GM21786 (cell line): ENCODE results near the gene ZFTA.
"Not testable (repeated sequence)": the region's sequence is repeated elsewhere in the genome, so short reads cannot be mapped to it uniquely, and the experiment has no call there.

Experiments
- ATAC-seq: cut with Tn5 transposase; IDR thresholded peaks from one replicate; pipeline ENCODE4 v1.9.1; 2021; ENCODE audit not compliant: unreplicated experiment

ZFTA gene

GRCh38 chr11:63768237-63769041 is at the start of gene ZFTA:
Gene ZFTA, minus strand, starts transcription at chr11:63768775. Its CDS starts 153 bp downstream, at chr11:63768622.
- peak; percentile 49 for ATAC-seq

GRCh38 chr11:63817758-63818498 is 49.4 kb upstream of the ZFTA start:
- ATAC-seq: no peak

- ATAC-seq: no peak
These were observed 48.2 kb upstream of the ZFTA start for GRCh38 chr11:63816732-63817131.

GRCh38 chr11:63816166-63816565 is 47.6 kb upstream of the ZFTA start:
- ATAC-seq: no peak

GRCh38 chr11:63814383-63814736 is 45.8 kb upstream of the ZFTA start:
- no peak for ATAC-seq

GRCh38 chr11:63813563-63814382 is 45.2 kb upstream of the ZFTA start:
- ATAC-seq: peak; percentile 33

GRCh38 chr11:63813035-63813562 is 44.5 kb upstream of the ZFTA start, which contains the start of gene SPINDOC:
Gene SPINDOC, plus strand, starts transcription at chr11:63813456. Its CDS starts 231 bp downstream, at chr11:63813687.
- peak; percentile 78 for ATAC-seq

- no peak for ATAC-seq
These were observed 42.9 kb upstream of the ZFTA start for GRCh38 chr11:63811522-63811921.

- not testable (repeated sequence) for ATAC-seq
These were observed 41.8 kb upstream of the ZFTA start for GRCh38 chr11:63810383-63810782.

- no peak for ATAC-seq
These were observed 37.4 kb upstream of the ZFTA start for GRCh38 chr11:63805844-63806415.

GRCh38 chr11:63804259-63804658 is 35.7 kb upstream of the ZFTA start:
- ATAC-seq: no peak

GRCh38 chr11:63802637-63803414 is 34.3 kb upstream of the ZFTA start:
- ATAC-seq: no peak

GRCh38 chr11:63800921-63801320 is 32.3 kb upstream of the ZFTA start:
- ATAC-seq: no peak

- ATAC-seq: no peak
These were observed 26.5 kb upstream of the ZFTA start for GRCh38 chr11:63795066-63795465.

GRCh38 chr11:63793161-63793560 is 24.6 kb upstream of the ZFTA start:
- ATAC-seq: no peak

GRCh38 chr11:63791495-63792167 is 23.1 kb upstream of the ZFTA start:
- ATAC-seq: no peak

- no peak for ATAC-seq
These were observed 17.2 kb upstream of the ZFTA start for GRCh38 chr11:63785823-63786222.

GRCh38 chr11:63783925-63784592 is 15.5 kb upstream of the ZFTA start:
- no peak for ATAC-seq

GRCh38 chr11:63782749-63783148 is 14.2 kb upstream of the ZFTA start:
- ATAC-seq: no peak
